Measurements from ENCODE around the gene SPOCD1. TPM values are rescaled to one million over a fixed set of nuclear protein-coding genes. Genes with fewer than 3 reads are reported as not detected.
A peak's percentile ranks its signal among the peaks of the same experiment; 100 is the strongest.

Gene SPOCD1
- polyA plus RNA-seq, 1 experiment: 78.8 TPM

DNA sequence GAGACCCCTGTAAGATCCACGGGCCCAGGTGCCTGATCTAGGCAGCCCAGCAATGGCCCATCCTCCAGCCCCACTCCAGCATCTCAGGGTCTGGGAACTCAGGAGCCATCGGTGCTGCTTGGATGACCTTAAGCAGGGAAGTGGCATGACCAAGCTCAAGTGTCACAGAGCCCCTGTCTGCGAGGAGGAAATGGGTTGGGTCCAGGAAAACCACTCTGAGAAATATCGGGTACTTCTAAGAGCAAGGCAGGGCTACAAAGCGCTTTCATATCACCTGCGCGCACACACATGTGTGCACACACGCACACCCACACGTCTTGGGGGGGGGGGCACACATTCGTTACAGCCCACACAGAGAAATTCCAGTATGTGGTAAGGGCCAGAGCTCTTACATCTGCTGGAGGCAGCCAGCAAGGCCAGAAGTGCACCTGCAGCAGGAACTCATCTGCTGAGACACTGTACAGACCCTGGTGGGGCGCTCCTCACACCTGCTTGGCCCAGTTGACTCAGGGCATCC is 32.6 kb upstream of the SPOCD1 start:
- TF ChIP-seq, protein P1, sequence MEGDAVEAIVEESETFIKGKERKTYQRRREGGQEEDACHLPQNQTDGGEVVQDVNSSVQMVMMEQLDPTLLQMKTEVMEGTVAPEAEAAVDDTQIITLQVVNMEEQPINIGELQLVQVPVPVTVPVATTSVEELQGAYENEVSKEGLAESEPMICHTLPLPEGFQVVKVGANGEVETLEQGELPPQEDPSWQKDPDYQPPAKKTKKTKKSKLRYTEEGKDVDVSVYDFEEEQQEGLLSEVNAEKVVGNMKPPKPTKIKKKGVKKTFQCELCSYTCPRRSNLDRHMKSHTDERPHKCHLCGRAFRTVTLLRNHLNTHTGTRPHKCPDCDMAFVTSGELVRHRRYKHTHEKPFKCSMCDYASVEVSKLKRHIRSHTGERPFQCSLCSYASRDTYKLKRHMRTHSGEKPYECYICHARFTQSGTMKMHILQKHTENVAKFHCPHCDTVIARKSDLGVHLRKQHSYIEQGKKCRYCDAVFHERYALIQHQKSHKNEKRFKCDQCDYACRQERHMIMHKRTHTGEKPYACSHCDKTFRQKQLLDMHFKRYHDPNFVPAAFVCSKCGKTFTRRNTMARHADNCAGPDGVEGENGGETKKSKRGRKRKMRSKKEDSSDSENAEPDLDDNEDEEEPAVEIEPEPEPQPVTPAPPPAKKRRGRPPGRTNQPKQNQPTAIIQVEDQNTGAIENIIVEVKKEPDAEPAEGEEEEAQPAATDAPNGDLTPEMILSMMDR (IDR thresholded peaks at IDR 0.05; ENCODE audit: low read depth, low read length): no peak
- Histone ChIP-seq H3K4me3 (ENCODE audit: low read depth, low read length) (no peak overlapping the region), H3K9me3 (ENCODE audit: control insufficient read depth, insufficient read depth, low read length) (no peaks in the 10 kb centered on the region), H3K27me3 (ENCODE audit: control insufficient read depth, insufficient read depth, low read length) (no peaks in the 10 kb centered on the region), H3K27ac (ENCODE audit: low read depth, low read length) (no peak overlapping the region)
- POLR2A ChIA-PET: no interaction called here
- no peak for DNase-seq (ENCODE audit: low read depth, low spot score)
- CTCF ChIA-PET: no interaction called here

DNA sequence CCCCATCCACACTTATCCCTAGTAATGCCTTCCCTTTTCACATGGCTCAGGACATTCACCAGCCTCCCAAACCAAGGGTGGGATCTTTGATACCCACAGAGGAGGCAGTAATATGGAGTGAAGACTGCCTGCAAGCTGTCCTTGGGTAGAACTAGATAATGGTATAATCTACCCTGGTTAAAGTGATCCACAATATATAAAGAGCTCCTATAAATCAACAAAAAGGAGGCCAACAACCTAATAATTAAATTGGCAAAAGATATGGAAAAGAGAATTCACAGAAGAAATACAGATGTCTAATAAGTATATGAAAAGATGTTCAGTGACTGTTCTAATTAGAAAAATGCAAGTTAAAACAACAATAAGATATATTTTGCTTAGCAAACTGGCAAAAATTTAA is 30.7 kb upstream of the SPOCD1 start:
- H3K27me3 ChIP-seq (ENCODE audit: control insufficient read depth, insufficient read depth, low read length): no peaks in the 10 kb centered on the region
- DNase-seq (ENCODE audit: low read depth, low spot score): no peak
- CTCF ChIA-PET: no interaction called here
- no peak overlapping the region for H3K27ac ChIP-seq (ENCODE audit: low read depth, low read length)
- POLR2A ChIA-PET: no interaction called here
- no peak overlapping the region for H3K4me3 ChIP-seq (ENCODE audit: low read depth, low read length)
- H3K9me3 ChIP-seq (ENCODE audit: control insufficient read depth, insufficient read depth, low read length): no peaks in the 10 kb centered on the region
- TF ChIP-seq, protein P1 (IDR thresholded peaks at IDR 0.05; ENCODE audit: low read depth, low read length): no peak

DNA sequence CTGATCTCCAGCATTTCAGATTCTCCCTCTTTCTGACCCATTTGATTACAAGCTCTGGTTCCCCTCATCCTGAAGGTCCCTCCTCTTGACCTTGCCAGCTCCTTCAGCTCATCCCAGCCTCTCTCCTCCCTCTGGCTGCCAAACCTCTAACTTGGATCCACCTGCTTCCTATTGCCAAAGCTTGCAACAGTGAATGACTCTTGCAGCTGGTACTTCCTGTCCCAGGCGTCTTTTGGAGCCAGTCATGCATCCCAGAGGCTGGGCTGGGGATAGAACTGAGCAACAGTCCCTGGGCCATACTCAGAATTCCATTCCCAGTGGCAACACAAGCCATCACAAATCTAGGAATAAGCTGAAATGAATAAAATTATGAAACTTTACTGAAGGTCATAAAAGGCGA is 27.7 kb upstream of the SPOCD1 start:
- POLR2A ChIA-PET: no interaction called here

DNA sequence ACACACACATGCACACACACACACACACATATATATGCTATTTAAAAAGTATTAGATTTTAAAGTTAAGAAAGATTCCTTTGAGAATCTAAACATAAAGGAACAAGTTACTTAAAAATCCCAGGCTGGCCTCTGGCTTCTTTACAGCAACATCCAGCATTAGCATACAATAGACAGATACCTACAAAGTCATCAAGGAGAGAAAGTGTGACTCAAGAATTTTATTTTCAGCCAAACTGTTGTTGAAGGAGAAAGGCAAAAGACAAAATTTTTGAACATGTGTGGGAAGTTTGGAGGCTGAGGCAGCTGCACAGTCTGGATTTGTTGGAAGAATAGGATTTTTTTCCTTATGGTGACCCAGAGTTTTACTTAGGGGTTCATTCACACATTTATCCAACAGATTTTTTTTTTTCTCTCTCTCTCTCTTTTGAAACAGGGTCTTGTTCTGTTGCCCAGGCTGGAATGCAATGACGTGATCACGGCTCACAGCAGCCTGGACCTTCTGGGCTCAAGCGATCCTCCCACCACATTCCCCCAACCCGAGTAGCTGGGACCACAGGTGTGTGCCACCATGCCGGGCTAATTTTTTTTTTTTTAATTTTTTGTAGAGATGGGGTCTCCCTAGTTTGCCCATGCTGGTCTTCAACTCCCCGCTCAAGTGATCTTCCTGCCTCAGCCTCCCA is 24.0 kb upstream of the SPOCD1 start:
- no peak overlapping the region for H3K4me3 ChIP-seq (ENCODE audit: low read depth, low read length)
- CTCF ChIA-PET: no interaction called here
- TF ChIP-seq, protein P1 (IDR thresholded peaks at IDR 0.05; ENCODE audit: low read depth, low read length): no peak
- no peak overlapping the region for H3K27ac ChIP-seq (ENCODE audit: low read depth, low read length)
- no peaks in the 10 kb centered on the region for H3K27me3 ChIP-seq (ENCODE audit: control insufficient read depth, insufficient read depth, low read length)
- DNase-seq (ENCODE audit: low read depth, low spot score): no peak
- H3K9me3 ChIP-seq (ENCODE audit: control insufficient read depth, insufficient read depth, low read length): no peaks in the 10 kb centered on the region
- POLR2A ChIA-PET: no interaction called here

More for the DNA sequence above, 27.7 kb upstream of the SPOCD1 start:
- Histone ChIP-seq H3K9me3 (ENCODE audit: control insufficient read depth, insufficient read depth, low read length) (no peaks in the 10 kb centered on the region), H3K27me3 (ENCODE audit: control insufficient read depth, insufficient read depth, low read length) (no peaks in the 10 kb centered on the region), H3K27ac (ENCODE audit: low read depth, low read length) (no peak overlapping the region), H3K4me3 (ENCODE audit: low read depth, low read length) (no peak overlapping the region)
- CTCF ChIA-PET: interaction anchor here (1.2 to 1.8 kb wide), 3 partner anchors 27 to 121 kb away, joined by 3 to 7 read pairs (median 4); partner anchors contain the start of gene SPOCD1
- TF ChIP-seq, protein P1 (IDR thresholded peaks at IDR 0.05; ENCODE audit: low read depth, low read length): no peak
- DNase-seq (ENCODE audit: low read depth, low spot score): peak; percentile 10

DNA sequence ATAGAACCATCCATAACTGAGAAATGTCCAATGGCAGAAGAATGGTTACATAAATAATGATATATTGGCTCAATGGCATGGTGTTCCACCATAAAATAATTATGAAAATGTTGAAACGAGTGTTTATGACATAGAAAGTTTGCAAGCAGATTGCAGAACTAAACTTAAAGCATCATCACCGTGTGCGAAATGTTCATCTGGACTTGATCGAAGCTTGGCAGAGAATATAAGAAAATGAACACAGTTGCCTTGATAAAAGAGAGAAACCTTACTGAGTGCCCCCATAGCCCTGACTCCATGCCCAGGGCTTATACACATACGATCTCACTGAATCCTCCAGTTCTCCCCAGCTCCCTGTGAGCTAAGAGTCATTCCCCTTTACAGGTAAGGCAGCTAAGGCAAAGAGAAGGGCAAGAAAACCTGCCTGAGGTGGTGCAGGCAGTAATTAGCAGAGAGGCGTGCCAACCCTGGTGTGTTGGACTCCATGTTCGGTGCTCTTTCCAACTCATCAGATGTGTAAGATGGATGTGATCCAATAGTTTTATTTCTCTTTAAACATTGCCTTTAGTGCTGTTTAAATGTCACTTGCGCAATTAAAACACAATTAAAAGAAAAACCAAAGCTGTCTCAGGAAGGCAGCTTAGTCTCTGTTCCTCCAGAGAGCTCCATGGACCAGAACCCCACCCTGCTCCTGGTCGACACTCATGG is 21.8 kb upstream of the SPOCD1 start:
- Histone ChIP-seq H3K27ac (ENCODE audit: low read depth, low read length) (no peak overlapping the region), H3K4me3 (ENCODE audit: low read depth, low read length) (no peak overlapping the region), H3K9me3 (ENCODE audit: control insufficient read depth, insufficient read depth, low read length) (no peaks in the 10 kb centered on the region), H3K27me3 (ENCODE audit: control insufficient read depth, insufficient read depth, low read length) (no peaks in the 10 kb centered on the region)
- CTCF ChIA-PET: interaction anchor here (2.2 kb wide), 1 partner anchor 22 kb away, joined by 6 read pairs; the partner anchor contains the start of gene SPOCD1
- DNase-seq (ENCODE audit: low read depth, low spot score): no peak
- TF ChIP-seq, protein P1 (IDR thresholded peaks at IDR 0.05; ENCODE audit: low read depth, low read length): no peak
- POLR2A ChIA-PET: no interaction called here

Data from AG04450 (cell line).